Epithelial cell of esophagus (primary cell): ENCODE measurements around the gene TBC1D7.
A peak's percentile ranks its signal among the peaks of the same experiment; 100 is the strongest.

ENCODE experiments used
- DNase-seq: peaks from one replicate; pipeline ENCODE4 v3.0.0; 2010; ENCODE audit warnings: low read depth
- H3K4me3 ChIP-seq: 2 replicates; pipeline ENCODE4 v1.5.1; 2011; ENCODE audit warnings: mild to moderate bottlenecking, low read length, control low read depth
- CTCF ChIP-seq: IDR thresholded peaks from 2 replicates; pipeline ENCODE4 v1.5.1; 2011; ENCODE audit warnings: low read depth, mild to moderate bottlenecking, low read length, control low read depth, inconsistent platforms; ENCODE audit not compliant: insufficient read depth; ENCODE audit errors: missing control alignments

The TBC1D7 gene

GRCh38 chr6:13349811-13350506 lies 21.6 kb upstream of the TBC1D7 start:
- no peak for TF ChIP-seq CTCF
- DNase-seq: no peak
- H3K4me3 ChIP-seq: no peak overlapping the region

- no peak overlapping the region for H3K4me3 ChIP-seq
- DNase-seq: no peak
- no peak for TF ChIP-seq CTCF
Measured at GRCh38 chr6:13348334-13349113, 20.2 kb upstream of the TBC1D7 start.

GRCh38 chr6:13346245-13346644 lies 17.9 kb upstream of the TBC1D7 start:
- no peak for TF ChIP-seq CTCF
- peak; percentile 76 for DNase-seq
- no peak overlapping the region for H3K4me3 ChIP-seq

- no peak overlapping the region for H3K4me3 ChIP-seq
- no peak for TF ChIP-seq CTCF
- no peak for DNase-seq
Measured at GRCh38 chr6:13342414-13343019, 14.2 kb upstream of the TBC1D7 start.

GRCh38 chr6:13339863-13340630 lies 11.7 kb upstream of the TBC1D7 start:
- no peak for TF ChIP-seq CTCF
- no peak overlapping the region for H3K4me3 ChIP-seq
- no peak for DNase-seq

- no peak overlapping the region for H3K4me3 ChIP-seq
- TF ChIP-seq CTCF: no peak
- no peak for DNase-seq
Measured at GRCh38 chr6:13338038-13338437, 9.7 kb upstream of the TBC1D7 start.
